ENCODE results near the gene RPL10.

DNA sequence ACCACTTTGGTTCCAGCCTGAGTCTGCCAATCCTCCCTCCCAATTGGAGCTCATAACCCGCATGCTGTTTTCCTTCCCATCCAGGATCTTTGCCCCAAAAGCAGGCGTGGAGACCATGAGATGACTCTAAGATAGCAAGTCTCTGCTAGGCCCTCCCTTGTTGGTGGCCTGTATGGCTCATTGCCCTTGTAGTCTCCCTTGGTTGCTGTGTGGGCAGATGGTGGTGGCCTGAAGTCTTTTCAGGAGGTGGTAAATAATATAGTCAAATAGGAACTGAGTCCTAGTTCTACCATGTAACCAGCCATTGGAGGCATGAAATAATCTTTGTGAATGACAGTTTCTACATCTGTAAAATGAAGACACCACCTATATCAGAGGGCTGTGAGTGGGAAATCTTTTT is 31.5 kb downstream of the RPL10 start:
- TF ChIP-seq ZNF10 (CRISPR knock-in tag; IDR thresholded peaks at IDR 0.05; ENCODE audit: borderline replicate concordance, low read depth), result no peak
- no peak for TF ChIP-seq GABPA (IDR thresholded peaks at IDR 0.05; ENCODE audit: low read depth, low read length)
- no peak for TF ChIP-seq GABPA (CRISPR knock-in tag; IDR thresholded peaks at IDR 0.05; ENCODE audit: low read depth)
- no peak for TF ChIP-seq EP300 (IDR thresholded peaks at IDR 0.05; ENCODE audit: low read depth in 2 of 2, low read length in 2 of 2)
- TF ChIP-seq EP300 (CRISPR knock-in tag; IDR thresholded peaks at IDR 0.05; ENCODE audit: borderline replicate concordance), result no peak
- TF ChIP-seq POLR2A (IDR thresholded peaks at IDR 0.05; ENCODE audit: insufficient read depth in 1 of 2, low read depth in 2 of 2, low read length in 2 of 2), result no peak
- TF ChIP-seq NBN (conservative IDR thresholded peaks at IDR 0.05), result no peak
- no peak for TF ChIP-seq NFE2 (CRISPR knock-in tag; IDR thresholded peaks at IDR 0.05)
- TF ChIP-seq ZNF18 (CRISPR knock-in tag; IDR thresholded peaks at IDR 0.05; ENCODE audit: insufficient replicate concordance), result no peak

All from HepG2 (cell line).